ENCODE data around the gene PSD2.

PSD2 gene

GRCh38 chr5:139885172-139885856, 89.7 kb downstream of the PSD2 start:
- no peak for TF ChIP-seq CTCF (IDR thresholded peaks at IDR 0.05; ENCODE audit: borderline replicate concordance, insufficient read depth, low read depth, low read length)
- H3K4me3 ChIP-seq (ENCODE audit: low read depth, low read length), result no peak overlapping the region

GRCh38 chr5:139885857-139886208, 90.2 kb downstream of the PSD2 start:
- no peak overlapping the region for H3K4me3 ChIP-seq (ENCODE audit: low read depth, low read length)
- TF ChIP-seq CTCF (IDR thresholded peaks at IDR 0.05; ENCODE audit: borderline replicate concordance, insufficient read depth, low read depth, low read length), result no peak

- no peak for TF ChIP-seq CTCF (IDR thresholded peaks at IDR 0.05; ENCODE audit: borderline replicate concordance, insufficient read depth, low read depth, low read length)
- H3K4me3 ChIP-seq (ENCODE audit: low read depth, low read length), result no peak overlapping the region
Observed at GRCh38 chr5:139886213-139886612, 90.6 kb downstream of the PSD2 start.

DNA sequence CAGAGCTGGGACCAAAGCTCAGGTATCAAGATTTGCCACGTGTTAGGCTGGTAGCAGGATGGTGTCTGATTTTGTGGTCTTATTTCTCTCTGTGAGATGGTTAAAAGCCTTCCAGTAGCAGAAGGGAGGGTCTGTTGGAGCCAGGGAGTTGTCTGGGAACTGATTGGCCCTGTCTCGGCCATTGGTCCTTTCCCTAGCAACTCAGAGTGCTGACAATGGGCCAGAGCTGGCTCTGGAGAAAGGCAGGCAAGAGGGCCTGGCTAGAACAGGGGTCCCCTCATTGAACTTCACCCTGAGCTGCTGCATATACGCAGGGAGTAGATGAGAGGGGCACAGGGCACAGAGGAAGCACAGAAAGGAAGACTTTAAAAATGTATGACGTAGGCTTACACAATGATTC, 92.8 kb downstream of the PSD2 start:
- TF ChIP-seq CTCF (IDR thresholded peaks at IDR 0.05; ENCODE audit: borderline replicate concordance, insufficient read depth, low read depth, low read length), result no peak
- H3K4me3 ChIP-seq (ENCODE audit: low read depth, low read length), result no peak overlapping the region

DNA sequence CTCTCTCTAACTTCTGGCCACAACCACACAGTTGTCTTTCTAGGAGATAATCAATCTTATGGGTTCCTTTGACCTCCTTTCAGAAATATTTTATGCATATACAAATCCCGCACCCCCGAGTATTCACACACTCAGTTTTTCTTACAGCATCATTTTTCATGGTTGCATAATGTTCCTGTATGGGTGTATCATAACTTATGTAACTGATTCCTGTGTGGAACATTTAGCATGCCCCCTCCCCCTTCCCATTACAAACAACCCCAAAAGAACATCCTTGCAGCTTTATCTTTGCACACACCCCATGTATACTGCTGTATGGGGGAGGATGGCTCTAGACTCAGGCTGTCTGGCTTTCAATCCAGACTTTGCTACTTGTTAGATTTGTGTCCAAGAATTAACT, 93.8 kb downstream of the PSD2 start:
- TF ChIP-seq CTCF (IDR thresholded peaks at IDR 0.05; ENCODE audit: borderline replicate concordance, insufficient read depth, low read depth, low read length), result no peak
- no peak overlapping the region for H3K4me3 ChIP-seq (ENCODE audit: low read depth, low read length)

- TF ChIP-seq CTCF (IDR thresholded peaks at IDR 0.05; ENCODE audit: borderline replicate concordance, insufficient read depth, low read depth, low read length), result no peak
- H3K4me3 ChIP-seq (ENCODE audit: low read depth, low read length), result no peak overlapping the region
Observed at GRCh38 chr5:139893873-139894272, 98.3 kb downstream of the PSD2 start.
